Myometrial cell (primary cell): ENCODE data around the gene CDY2B. TPM values are rescaled to one million over a fixed set of nuclear protein-coding genes. Genes with fewer than 3 reads are reported as not detected.

Experiments used
- total RNA-seq: library from RNA; depleted of rRNA; stranded (reverse); fragments of >200 nt; gene quantifications from 2 replicates; pipeline ENCODE4 v1.2.3, GENCODE V29; 2015

CDY2B gene
- total RNA-seq = not detected in 2 replicates

GRCh38 chrY:17880120-17880519 lies at the start of gene CDY2B:
Gene CDY2B (minus strand): TSS chrY:17880220. CDS start chrY:17879892, 328 bp downstream.

Other genes starting within 250 kb of the CDY2B start
- gene CDY2A, start 145.6 kb upstream of the CDY2B start, total RNA-seq = not detected in 2 replicates